ENCODE data around the gene KDM5B. TPM values are rescaled to one million over a fixed set of nuclear protein-coding genes. Genes with fewer than 3 reads are reported as not detected.
"Not testable (repeated sequence)": the region's sequence is repeated elsewhere in the genome, so short reads cannot be mapped to it uniquely, and the experiment has no call there.

Gene KDM5B
- total RNA-seq, 1 donor from 2014 or later: 93.4 TPM

GRCh38 chr1:202794931-202795330 lies 13.3 kb downstream of the KDM5B start:
- H3K9me3 ChIP-seq (ENCODE audit: control insufficient read depth in 3 of 3, low read length in 3 of 3); H3K36me3 ChIP-seq (ENCODE audit: control insufficient read depth in 3 of 3, insufficient read depth in 3 of 3, low read length in 3 of 3); H3K4me1 ChIP-seq (ENCODE audit: control insufficient read depth in 3 of 3, insufficient read depth in 3 of 3, low read length in 3 of 3); H3K27me3 ChIP-seq (ENCODE audit: control insufficient read depth in 3 of 3, insufficient read depth in 3 of 3, low read length in 3 of 3); H3K9ac ChIP-seq (ENCODE audit: low read depth in 1 of 3, low read length in 3 of 3); H3K27ac ChIP-seq (ENCODE audit: low read depth, low read length); H3K4me3 ChIP-seq (ENCODE audit: low read length in 3 of 3): not testable (repeated sequence)

DNA sequence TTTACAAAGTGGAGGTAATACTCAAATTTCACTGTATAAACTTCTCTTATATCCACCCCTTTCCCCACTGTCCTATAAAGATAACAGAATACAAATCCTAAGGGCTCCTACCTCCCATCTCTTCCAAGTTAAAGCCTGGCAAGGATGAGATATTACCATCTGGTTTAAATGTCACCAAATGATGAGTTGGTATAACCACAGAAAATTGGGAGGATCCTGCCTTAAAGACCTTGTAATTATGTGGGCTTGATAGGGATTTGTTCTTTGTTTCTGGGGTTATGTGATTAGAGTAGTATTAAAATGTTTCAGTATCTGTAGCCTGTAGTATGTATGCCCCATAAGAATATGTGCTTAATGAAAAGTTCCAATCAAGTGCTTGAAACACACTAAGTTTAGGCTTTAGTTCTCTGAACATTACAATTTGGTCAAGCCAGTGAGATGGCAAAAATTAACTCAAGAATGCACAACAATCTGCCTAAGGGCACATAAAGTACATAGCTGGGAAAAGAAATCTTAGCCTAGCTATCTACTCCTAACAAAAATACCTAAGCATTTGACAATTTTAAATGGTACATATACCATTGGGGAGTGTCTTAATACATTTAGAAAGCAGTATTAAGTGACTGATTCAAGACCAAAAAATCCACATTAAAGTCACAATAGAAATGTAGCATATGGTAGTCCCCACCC lies 14.0 kb downstream of the KDM5B start:
- Histone ChIP-seq H3K9ac (ENCODE audit: low read depth in 1 of 3, low read length in 3 of 3) (no peak overlapping the region), H3K4me1 (ENCODE audit: control insufficient read depth in 3 of 3, insufficient read depth in 3 of 3, low read length in 3 of 3) (no peaks in the 10 kb centered on the region), H3K27me3 (ENCODE audit: control insufficient read depth in 3 of 3, insufficient read depth in 3 of 3, low read length in 3 of 3) (no peaks in the 10 kb centered on the region), H3K36me3 (ENCODE audit: control insufficient read depth in 3 of 3, insufficient read depth in 3 of 3, low read length in 3 of 3) (no peaks in the 10 kb centered on the region), H3K27ac (ENCODE audit: low read depth, low read length) (no peak overlapping the region), H3K9me3 (ENCODE audit: control insufficient read depth in 3 of 3, low read length in 3 of 3) (no peaks in the 10 kb centered on the region), H3K4me3 (ENCODE audit: low read length in 3 of 3) (no peak overlapping the region)

DNA sequence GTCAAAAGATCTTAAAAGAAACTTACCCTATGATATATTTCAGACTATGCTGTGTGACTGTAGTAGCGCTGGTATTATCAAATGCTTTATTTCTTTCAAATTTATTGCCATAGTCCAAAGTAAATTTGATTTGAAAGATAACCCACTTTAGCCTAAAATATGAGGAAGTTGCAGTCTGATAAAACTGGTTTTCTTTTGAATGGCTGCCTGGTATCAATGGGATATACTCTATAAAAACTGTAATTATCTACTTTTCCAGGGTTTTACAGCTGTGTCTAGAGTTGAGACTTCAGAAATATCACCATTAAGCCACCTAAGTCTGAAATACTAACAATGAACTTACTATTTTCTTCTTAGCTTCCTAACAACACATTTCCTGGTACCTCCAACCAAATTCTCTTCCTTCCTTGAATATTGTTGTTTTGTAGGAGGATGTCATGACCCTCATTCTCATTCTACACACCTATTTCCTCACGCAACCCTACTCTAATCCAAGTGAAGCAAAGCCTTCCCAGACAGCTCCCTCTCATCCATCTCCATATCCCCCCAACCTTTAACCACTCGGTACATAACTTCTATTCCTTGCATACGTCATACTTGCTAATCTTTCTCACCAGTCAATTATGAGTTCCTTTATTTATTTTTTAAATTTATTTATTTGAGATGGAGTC lies 17.0 kb downstream of the KDM5B start:
- Histone ChIP-seq H3K9me3 (ENCODE audit: control insufficient read depth in 3 of 3, low read length in 3 of 3) (no peaks in the 10 kb centered on the region), H3K4me3 (ENCODE audit: low read length in 3 of 3) (no peak overlapping the region), H3K4me1 (ENCODE audit: control insufficient read depth in 3 of 3, insufficient read depth in 3 of 3, low read length in 3 of 3) (no peaks in the 10 kb centered on the region), H3K27me3 (ENCODE audit: control insufficient read depth in 3 of 3, insufficient read depth in 3 of 3, low read length in 3 of 3) (no peaks in the 10 kb centered on the region), H3K36me3 (ENCODE audit: control insufficient read depth in 3 of 3, insufficient read depth in 3 of 3, low read length in 3 of 3) (no peaks in the 10 kb centered on the region), H3K27ac (ENCODE audit: low read depth, low read length) (no peak overlapping the region), H3K9ac (ENCODE audit: low read depth in 1 of 3, low read length in 3 of 3) (no peak overlapping the region)

DNA sequence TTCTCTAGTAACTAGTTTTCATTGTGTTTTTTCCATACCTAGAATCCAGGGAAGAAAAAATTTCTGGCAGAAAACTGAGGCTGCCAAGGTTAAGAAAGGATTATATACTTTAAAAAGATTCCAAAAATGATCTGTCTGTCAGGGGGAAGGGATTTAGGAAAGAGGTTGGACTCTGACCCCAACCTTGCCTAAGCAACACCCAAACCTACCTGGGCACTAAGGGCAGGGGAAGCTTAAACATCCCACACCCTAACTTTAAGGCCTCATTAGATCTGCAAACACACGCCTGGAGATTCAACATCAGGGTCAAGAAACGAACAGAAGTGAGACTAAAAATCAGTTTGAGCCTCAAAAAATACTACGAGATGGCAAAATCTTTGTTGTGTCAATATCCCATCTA lies 19.4 kb downstream of the KDM5B start:
- no peak overlapping the region for H3K9ac ChIP-seq (ENCODE audit: low read depth in 1 of 3, low read length in 3 of 3)

DNA sequence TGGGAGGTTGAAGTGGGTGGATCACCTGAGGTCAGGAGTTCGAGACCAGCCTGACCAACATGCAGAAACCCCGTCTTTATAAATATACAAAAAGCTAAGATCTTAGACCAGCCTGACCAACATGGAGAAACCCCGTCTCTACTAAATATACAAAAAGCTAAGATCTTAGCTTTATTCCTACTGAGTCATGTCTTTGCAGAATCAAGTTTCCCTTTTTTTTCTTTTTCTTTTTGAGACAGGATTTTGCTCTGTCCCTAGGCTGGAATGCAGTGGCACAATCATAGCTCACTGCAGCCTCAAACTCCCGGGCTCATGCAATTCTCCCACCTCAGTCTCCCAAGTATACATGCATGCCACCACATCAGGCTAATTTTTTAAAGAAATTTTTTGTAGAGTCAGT lies 21.4 kb downstream of the KDM5B start:
- no peaks in the 10 kb centered on the region for H3K36me3 ChIP-seq (ENCODE audit: control insufficient read depth in 3 of 3, insufficient read depth in 3 of 3, low read length in 3 of 3)
- no peak overlapping the region for H3K27ac ChIP-seq (ENCODE audit: low read depth, low read length)
- H3K9ac ChIP-seq (ENCODE audit: low read depth in 1 of 3, low read length in 3 of 3): no peak overlapping the region
- no peaks in the 10 kb centered on the region for H3K9me3 ChIP-seq (ENCODE audit: control insufficient read depth in 3 of 3, low read length in 3 of 3)
- H3K27me3 ChIP-seq (ENCODE audit: control insufficient read depth in 3 of 3, insufficient read depth in 3 of 3, low read length in 3 of 3): no peaks in the 10 kb centered on the region
- no peaks in the 10 kb centered on the region for H3K4me1 ChIP-seq (ENCODE audit: control insufficient read depth in 3 of 3, insufficient read depth in 3 of 3, low read length in 3 of 3)
- no peak overlapping the region for H3K4me3 ChIP-seq (ENCODE audit: low read length in 3 of 3)

More for the DNA sequence above, 19.4 kb downstream of the KDM5B start:
- no peaks in the 10 kb centered on the region for H3K27me3 ChIP-seq (ENCODE audit: control insufficient read depth in 3 of 3, insufficient read depth in 3 of 3, low read length in 3 of 3)
- no peak overlapping the region for H3K4me3 ChIP-seq (ENCODE audit: low read length in 3 of 3)
- H3K9me3 ChIP-seq (ENCODE audit: control insufficient read depth in 3 of 3, low read length in 3 of 3): no peaks in the 10 kb centered on the region
- H3K36me3 ChIP-seq (ENCODE audit: control insufficient read depth in 3 of 3, insufficient read depth in 3 of 3, low read length in 3 of 3): no peaks in the 10 kb centered on the region
- no peak overlapping the region for H3K27ac ChIP-seq (ENCODE audit: low read depth, low read length)
- H3K4me1 ChIP-seq (ENCODE audit: control insufficient read depth in 3 of 3, insufficient read depth in 3 of 3, low read length in 3 of 3): no peaks in the 10 kb centered on the region

GRCh38 chr1:202781180-202781579 lies 27.0 kb downstream of the KDM5B start:
- Histone ChIP-seq H3K9me3 (ENCODE audit: control insufficient read depth in 3 of 3, low read length in 3 of 3) (no peaks in the 10 kb centered on the region), H3K9ac (ENCODE audit: low read depth in 1 of 3, low read length in 3 of 3) (no peak overlapping the region), H3K4me3 (ENCODE audit: low read length in 3 of 3) (no peak overlapping the region), H3K36me3 (ENCODE audit: control insufficient read depth in 3 of 3, insufficient read depth in 3 of 3, low read length in 3 of 3) (no peaks in the 10 kb centered on the region), H3K4me1 (ENCODE audit: control insufficient read depth in 3 of 3, insufficient read depth in 3 of 3, low read length in 3 of 3) (no peaks in the 10 kb centered on the region), H3K27me3 (ENCODE audit: control insufficient read depth in 3 of 3, insufficient read depth in 3 of 3, low read length in 3 of 3) (no peaks in the 10 kb centered on the region), H3K27ac (ENCODE audit: low read depth, low read length) (no peak overlapping the region)

GRCh38 chr1:202770135-202770534 lies 38.1 kb downstream of the KDM5B start:
- H3K36me3 ChIP-seq (ENCODE audit: control insufficient read depth in 3 of 3, insufficient read depth in 3 of 3, low read length in 3 of 3): peaks cover 4 to 29% (median 4%) of the 10 kb centered on the region in 3 donors
- H3K9ac ChIP-seq (ENCODE audit: low read depth in 1 of 3, low read length in 3 of 3): no peak overlapping the region
- no peak overlapping the region for H3K4me3 ChIP-seq (ENCODE audit: low read length in 3 of 3)

GRCh38 chr1:202765721-202766120 lies 42.5 kb downstream of the KDM5B start:
- Histone ChIP-seq H3K27me3 (ENCODE audit: control insufficient read depth in 3 of 3, insufficient read depth in 3 of 3, low read length in 3 of 3) (no peaks in the 10 kb centered on the region), H3K36me3 (ENCODE audit: control insufficient read depth in 3 of 3, insufficient read depth in 3 of 3, low read length in 3 of 3) (peaks cover 0 to 26% (median 3%) of the 10 kb centered on the region in 3 donors)

More at GRCh38 chr1:202770135-202770534, 38.1 kb downstream of the KDM5B start:
- Histone ChIP-seq H3K9me3 (ENCODE audit: control insufficient read depth in 3 of 3, low read length in 3 of 3) (no peaks in the 10 kb centered on the region), H3K27ac (ENCODE audit: low read depth, low read length) (no peak overlapping the region), H3K27me3 (ENCODE audit: control insufficient read depth in 3 of 3, insufficient read depth in 3 of 3, low read length in 3 of 3) (no peaks in the 10 kb centered on the region), H3K4me1 (ENCODE audit: control insufficient read depth in 3 of 3, insufficient read depth in 3 of 3, low read length in 3 of 3) (no peaks in the 10 kb centered on the region)

GRCh38 chr1:202762019-202762418 lies 46.2 kb downstream of the KDM5B start:
- Histone ChIP-seq H3K9ac (ENCODE audit: low read depth in 1 of 3, low read length in 3 of 3) (no peak overlapping the region), H3K36me3 (ENCODE audit: control insufficient read depth in 3 of 3, insufficient read depth in 3 of 3, low read length in 3 of 3) (peaks cover 10 to 45% (median 11%) of the 10 kb centered on the region in 3 donors), H3K27ac (ENCODE audit: low read depth, low read length) (no peak overlapping the region), H3K4me1 (ENCODE audit: control insufficient read depth in 3 of 3, insufficient read depth in 3 of 3, low read length in 3 of 3) (no peaks in the 10 kb centered on the region), H3K9me3 (ENCODE audit: control insufficient read depth in 3 of 3, low read length in 3 of 3) (no peaks in the 10 kb centered on the region), H3K27me3 (ENCODE audit: control insufficient read depth in 3 of 3, insufficient read depth in 3 of 3, low read length in 3 of 3) (no peaks in the 10 kb centered on the region), H3K4me3 (ENCODE audit: low read length in 3 of 3) (no peak overlapping the region)

More at GRCh38 chr1:202765721-202766120, 42.5 kb downstream of the KDM5B start:
- Histone ChIP-seq H3K27ac (ENCODE audit: low read depth, low read length) (no peak overlapping the region), H3K9me3 (ENCODE audit: control insufficient read depth in 3 of 3, low read length in 3 of 3) (no peaks in the 10 kb centered on the region), H3K9ac (ENCODE audit: low read depth in 1 of 3, low read length in 3 of 3) (no peak overlapping the region), H3K4me1 (ENCODE audit: control insufficient read depth in 3 of 3, insufficient read depth in 3 of 3, low read length in 3 of 3) (no peaks in the 10 kb centered on the region), H3K4me3 (ENCODE audit: low read length in 3 of 3) (no peak overlapping the region)

GRCh38 chr1:202760589-202760988 lies 47.6 kb downstream of the KDM5B start:
- no peaks in the 10 kb centered on the region for H3K4me1 ChIP-seq (ENCODE audit: control insufficient read depth in 3 of 3, insufficient read depth in 3 of 3, low read length in 3 of 3)
- no peaks in the 10 kb centered on the region for H3K27me3 ChIP-seq (ENCODE audit: control insufficient read depth in 3 of 3, insufficient read depth in 3 of 3, low read length in 3 of 3)
- H3K4me3 ChIP-seq (ENCODE audit: low read length in 3 of 3): no peak overlapping the region
- H3K9ac ChIP-seq (ENCODE audit: low read depth in 1 of 3, low read length in 3 of 3): no peak overlapping the region
- no peak overlapping the region for H3K27ac ChIP-seq (ENCODE audit: low read depth, low read length)
- no peaks in the 10 kb centered on the region for H3K9me3 ChIP-seq (ENCODE audit: control insufficient read depth in 3 of 3, low read length in 3 of 3)
- peaks cover 11 to 46% (median 22%) of the 10 kb centered on the region in 3 donors for H3K36me3 ChIP-seq (ENCODE audit: control insufficient read depth in 3 of 3, insufficient read depth in 3 of 3, low read length in 3 of 3)

Data from skeletal muscle tissue (tissue), 4 donors.